ENCODE results near the gene COA3. TPM values are rescaled to one million over a fixed set of nuclear protein-coding genes. Genes with fewer than 3 reads are reported as not detected.

The COA3 gene
- total RNA-seq, 1 donor from 2014 or later, result 51.2 TPM

- H3K27me3 Mint-ChIP-seq (ENCODE audit: unreplicated experiment), result peaks cover 16% of the 10 kb centered on the region
- DNase-seq (ENCODE audit: extremely low spot score, unreplicated experiment), result no peak
- H3K27ac Mint-ChIP-seq (ENCODE audit: unreplicated experiment), result no peak overlapping the region
- H3K36me3 Mint-ChIP-seq (ENCODE audit: unreplicated experiment), result peaks cover 11% of the 10 kb centered on the region
- peaks cover 13% of the 10 kb centered on the region for H3K4me1 Mint-ChIP-seq (ENCODE audit: unreplicated experiment)
- no peak overlapping the region for H3K4me3 Mint-ChIP-seq (ENCODE audit: unreplicated experiment)
- TF ChIP-seq CTCF (IDR thresholded peaks at IDR 0.05), result no peak
- no peaks in the 10 kb centered on the region for H3K9me3 Mint-ChIP-seq (ENCODE audit: unreplicated experiment)
Measured at GRCh38 chr17:42782166-42783061, 16.1 kb downstream of the COA3 start.

- DNase-seq (ENCODE audit: extremely low spot score, unreplicated experiment), result no peak
- Mint-ChIP-seq H3K27ac (ENCODE audit: unreplicated experiment) (no peak overlapping the region), H3K27me3 (ENCODE audit: unreplicated experiment) (peaks cover 16% of the 10 kb centered on the region), H3K4me3 (ENCODE audit: unreplicated experiment) (peak overlapping the region; percentile 62), H3K9me3 (ENCODE audit: unreplicated experiment) (no peaks in the 10 kb centered on the region), H3K4me1 (ENCODE audit: unreplicated experiment) (peaks cover 13% of the 10 kb centered on the region), H3K36me3 (ENCODE audit: unreplicated experiment) (peaks cover 11% of the 10 kb centered on the region)
- TF ChIP-seq CTCF (IDR thresholded peaks at IDR 0.05), result no peak
Measured at GRCh38 chr17:42781639-42782165, 16.8 kb downstream of the COA3 start.

- Mint-ChIP-seq H3K27ac (ENCODE audit: unreplicated experiment) (no peak overlapping the region), H3K36me3 (ENCODE audit: unreplicated experiment) (peaks cover 11% of the 10 kb centered on the region), H3K4me3 (ENCODE audit: unreplicated experiment) (peak overlapping the region; percentile 62), H3K27me3 (ENCODE audit: unreplicated experiment) (peaks cover 16% of the 10 kb centered on the region), H3K9me3 (ENCODE audit: unreplicated experiment) (no peaks in the 10 kb centered on the region), H3K4me1 (ENCODE audit: unreplicated experiment) (peaks cover 13% of the 10 kb centered on the region)
- no peak for TF ChIP-seq CTCF (IDR thresholded peaks at IDR 0.05)
- no peak for DNase-seq (ENCODE audit: extremely low spot score, unreplicated experiment)
Measured at GRCh38 chr17:42780851-42781638, 17.5 kb downstream of the COA3 start.

- H3K4me3 Mint-ChIP-seq (ENCODE audit: unreplicated experiment), result peak within 1 kb of the TSS; percentile 64
- peaks cover 13% of the 10 kb centered on the region for H3K4me1 Mint-ChIP-seq (ENCODE audit: unreplicated experiment)
- DNase-seq (ENCODE audit: extremely low spot score, unreplicated experiment), result no peak
- H3K9me3 Mint-ChIP-seq (ENCODE audit: unreplicated experiment), result no peaks in the 10 kb centered on the region
- peaks cover 16% of the 10 kb centered on the region for H3K27me3 Mint-ChIP-seq (ENCODE audit: unreplicated experiment)
- H3K36me3 Mint-ChIP-seq (ENCODE audit: unreplicated experiment), result peaks cover 17% of the 10 kb centered on the region
- H3K27ac Mint-ChIP-seq (ENCODE audit: unreplicated experiment), result peak within 1 kb of the TSS; percentile 28
- TF ChIP-seq CTCF (IDR thresholded peaks at IDR 0.05), result no peak
Measured at GRCh38 chr17:42779936-42780850, 18.3 kb downstream of the COA3 start, which contains the start of gene WNK4. Gene WNK4 (plus strand): TSS chr17:42780610. CDS start chr17:42780699, 89 bp downstream.

All from osteocyte (in vitro differentiated cells).